ENCODE results near the gene TBC1D1.

The TBC1D1 gene

GRCh38 chr4:38044060-38044459 lies 153.2 kb downstream of the TBC1D1 start:
- TF ChIP-seq CTCF (IDR thresholded peaks at IDR 0.05; ENCODE audit: insufficient read depth, low read depth, low read length, missing control alignments), result no peak
- no peak overlapping the region for H3K4me3 ChIP-seq (ENCODE audit: low read depth, low read length)
- no peak for DNase-seq (ENCODE audit: low read depth)

- no peak for DNase-seq (ENCODE audit: low read depth)
- TF ChIP-seq CTCF (IDR thresholded peaks at IDR 0.05; ENCODE audit: insufficient read depth, low read depth, low read length, missing control alignments), result no peak
- H3K4me3 ChIP-seq (ENCODE audit: low read depth, low read length), result no peak overlapping the region
Observed at GRCh38 chr4:38045289-38045988, 154.6 kb downstream of the TBC1D1 start.

GRCh38 chr4:38046727-38047489 lies 156.0 kb downstream of the TBC1D1 start:
- TF ChIP-seq CTCF (IDR thresholded peaks at IDR 0.05; ENCODE audit: insufficient read depth, low read depth, low read length, missing control alignments), result no peak
- DNase-seq (ENCODE audit: low read depth), result no peak
- no peak overlapping the region for H3K4me3 ChIP-seq (ENCODE audit: low read depth, low read length)

- no peak for DNase-seq (ENCODE audit: low read depth)
- no peak overlapping the region for H3K4me3 ChIP-seq (ENCODE audit: low read depth, low read length)
- no peak for TF ChIP-seq CTCF (IDR thresholded peaks at IDR 0.05; ENCODE audit: insufficient read depth, low read depth, low read length, missing control alignments)
Observed at GRCh38 chr4:38049545-38050170, 158.8 kb downstream of the TBC1D1 start.

GRCh38 chr4:38050560-38051350 lies 159.9 kb downstream of the TBC1D1 start:
- DNase-seq (ENCODE audit: low read depth), result no peak
- no peak overlapping the region for H3K4me3 ChIP-seq (ENCODE audit: low read depth, low read length)
- TF ChIP-seq CTCF (IDR thresholded peaks at IDR 0.05; ENCODE audit: insufficient read depth, low read depth, low read length, missing control alignments), result no peak

GRCh38 chr4:38055566-38055965 lies 164.7 kb downstream of the TBC1D1 start:
- no peak for DNase-seq (ENCODE audit: low read depth)
- no peak for TF ChIP-seq CTCF (IDR thresholded peaks at IDR 0.05; ENCODE audit: insufficient read depth, low read depth, low read length, missing control alignments)
- no peak overlapping the region for H3K4me3 ChIP-seq (ENCODE audit: low read depth, low read length)

Data from GM12865 (cell line).